Measurements from ENCODE around the gene DCAF5. TPM values are rescaled to one million over a fixed set of nuclear protein-coding genes. Genes with fewer than 3 reads are reported as not detected.

DCAF5 gene
- total and polyA plus RNA-seq, 2 of the 8 experiments (the other 6 are each of a cell fraction or from before 2014, with no cell fraction given), result 24.3 to 31.0 TPM

- Histone ChIP-seq H3K23me2 (ENCODE audit: low read depth, low read length) (no peaks in the 10 kb centered on the region), H3K79me2 (ENCODE audit: control insufficient read depth in 1 of 2, insufficient read depth in 2 of 2, low read length in 2 of 2) (no peaks in the 10 kb centered on the region), H3K4me1 (replicated peaks in 1 of 4; ENCODE audit: control insufficient read depth in 3 of 4, insufficient read depth in 4 of 4, low read length in 3 of 4) (no peaks in the 10 kb centered on the region), H3K14ac (ENCODE audit: insufficient read length) (no peak overlapping the region), H3K4me2 (ENCODE audit: insufficient read depth in 1 of 2, low read depth in 2 of 2, low read length in 2 of 2) (no peak overlapping the region), H3K9me3 (ENCODE audit: insufficient read depth in 2 of 2, low read depth in 1 of 2, low read length in 1 of 2) (no peaks in the 10 kb centered on the region), H2BK12ac (ENCODE audit: low read depth, low read length) (no peak overlapping the region), H4K20me1 (replicated peaks in 1 of 2; ENCODE audit: control insufficient read depth in 1 of 2, insufficient read depth in 2 of 2, low read length in 2 of 2) (no peaks in the 10 kb centered on the region), H2BK20ac (ENCODE audit: low read length) (no peak overlapping the region), H2BK15ac (ENCODE audit: low read length) (no peak overlapping the region), H3K79me1 (ENCODE audit: low read depth, low read length) (no peaks in the 10 kb centered on the region), H3K27me3 (replicated peaks in 1 of 4; ENCODE audit: control insufficient read depth in 3 of 4, extremely low read depth in 1 of 4, insufficient read depth in 3 of 4, low read length in 3 of 4) (no peaks in the 10 kb centered on the region), H3K27ac (ENCODE audit: low read depth, low read length) (no peak overlapping the region), H4K5ac (ENCODE audit: insufficient read length, low read depth, low read length) (no peak overlapping the region), H4K8ac (ENCODE audit: extremely low read depth, insufficient read depth, low read length) (no peak overlapping the region), H2BK5ac (ENCODE audit: low read depth, low read length) (no peak overlapping the region), H3K18ac (ENCODE audit: extremely low read depth, low read length) (no peak overlapping the region), H3K4me3 (ENCODE audit: extremely low read depth in 1 of 4, insufficient read depth in 2 of 4, low read depth in 3 of 4, low read length in 4 of 4) (no peak overlapping the region), H2AK5ac (ENCODE audit: low read depth, low read length) (no peak overlapping the region), H3K4ac (replicated peaks; ENCODE audit: insufficient read length, low read depth, low read length) (no peak overlapping the region), H2AFZ (ENCODE audit: low read length) (no peak overlapping the region), H3K9ac (replicated peaks in 1 of 4; ENCODE audit: extremely low read depth in 1 of 4, low read depth in 3 of 4, low read length in 3 of 4) (no peak overlapping the region), H3K56ac (replicated peaks; ENCODE audit: insufficient read length, low read depth, low read length) (no peak overlapping the region), H3K36me3 (ENCODE audit: control insufficient read depth in 2 of 4, insufficient read depth in 4 of 4, low read length in 3 of 4) (no peaks in the 10 kb centered on the region), H4K91ac (replicated peaks; ENCODE audit: insufficient read length, low read length) (no peak overlapping the region), H3K23ac (ENCODE audit: insufficient read length) (no peak overlapping the region), H2BK120ac (replicated peaks; ENCODE audit: low read depth, low read length) (no peak overlapping the region)
- ChIA-PET CTCF (ENCODE audit: partially characterized antibody) (no interaction called here), POLR2A (ENCODE audit: partially characterized antibody) (interaction anchor here (3.0 kb wide), 1 partner anchor 21 kb away, joined by 8 read pairs; the partner anchor contains the start of gene EXD2)
- 96% methylated on average over 1 of the region's 1 CpG; no CpG with 5 or more reads in 1 of the 2 experiments for WGBS, 2 experiments (ENCODE audit: extremely low coverage in 1 of 2, insufficient coverage in 1 of 2, insufficient read length in 1 of 2, insufficient replicate concordance in 2 of 2, low coverage in 1 of 2, low lambda C conversion rate in 2 of 2, missing lambda C conversion rate in 1 of 2)
- DNase-seq (ENCODE audit: low read depth in 1 of 2, low spot score in 2 of 2) (no peak), FAIRE-seq (no peak)
- TF ChIP-seq EP300 (IDR thresholded peaks at IDR 0.05; ENCODE audit: borderline replicate concordance in 1 of 2, low read depth in 2 of 2, low read length in 2 of 2) (no peak), SRF (IDR thresholded peaks at IDR 0.05; ENCODE audit: low read depth, low read length) (no peak), NRF1 (IDR thresholded peaks at IDR 0.05; ENCODE audit: low read depth, low read length) (no peak), KDM4A (IDR thresholded peaks at IDR 0.05; ENCODE audit: low read depth, low read length, severe bottlenecking) (no peak), JUND (IDR thresholded peaks at IDR 0.05; ENCODE audit: low read length) (no peak), JUN (IDR thresholded peaks at IDR 0.05; ENCODE audit: low read depth, low read length) (no peak)
Observed at GRCh38 chr14:69170839-69171238, 17.9 kb upstream of the DCAF5 start.
